Psoas muscle (tissue), 8 donors: ENCODE results near the gene RDH13. TPM values are rescaled to one million over a fixed set of nuclear protein-coding genes. Genes with fewer than 3 reads are reported as not detected.

Experiments
- ATAC-seq, 4 donors: fragments of 200-7000 bp; cut with Tn5 transposase; one replicate each; pipeline ENCODE4 v1.9.1; 2020; ENCODE audit warnings: moderate library complexity in 3 of 4, mild to moderate bottlenecking in 2 of 4
- DNase-seq, 2 donors: peaks; one replicate each; pipeline ENCODE4 v3.0.0-alpha.2; 2020
- H3K27ac ChIP-seq: fragments of 200-600 bp; one replicate; pipeline ENCODE4 v1.8.0; 2022
- H3K27me3 ChIP-seq, 3 donors: fragments of 200-600 bp in 1 of 3; one replicate each; pipeline versions ENCODE4 v1.6.1 to v1.8.0; 2013 to 2022; ENCODE audit warnings: low read length in 2 of 3, mild to moderate bottlenecking in 2 of 3, moderate library complexity in 1 of 3; ENCODE audit not compliant: insufficient read depth in 3 of 3
- H3K36me3 ChIP-seq, 2 donors: fragments of 200-600 bp in 1 of 2; one replicate each; pipeline versions ENCODE4 v1.6.1 to v1.8.0; 2013 to 2022; ENCODE audit warnings: low read depth in 1 of 2, mild to moderate bottlenecking in 1 of 2, moderate library complexity in 1 of 2; ENCODE audit not compliant: insufficient read depth in 1 of 2
- H3K4me1 ChIP-seq: fragments of 200-600 bp; one replicate; pipeline ENCODE4 v1.8.0; 2022
- H3K4me3 ChIP-seq: fragments of 200-600 bp; one replicate; pipeline ENCODE4 v1.8.0; 2022; ENCODE audit warnings: mild to moderate bottlenecking
- H3K9me3 ChIP-seq: fragments of 200-600 bp; one replicate; pipeline ENCODE4 v1.8.0; 2022
- CTCF ChIP-seq: fragments of 200-600 bp; IDR thresholded peaks from one replicate; pipeline ENCODE4 v1.8.0; 2022; ENCODE audit warnings: antibody characterized with exemption
- WGBS, 3 donors: extraction: QIAGEN DNeasy Blood & Tissue Kit; methylation state at CpG; one replicate each; pipeline versions ENCODE4 v1.1.6 to v1.1.7; 2013; 5-methylcytosine and 5-hydroxymethylcytosine counted together
- intact Hi-C, 2 donors: fragments of 100-400 bp; cut with DNase I; formaldehyde crosslinking; loops; one replicate each; pipeline versions ENCODE4 v1.11.0 to v1.14.2; 2022
- polyA plus RNA-seq, 3 donors: library from polyadenylated mRNA; stranded (reverse); fragments of 200-250 nt; gene quantifications; one replicate each; pipeline ENCODE4 v1.2.3, GENCODE V29; 2013
- total RNA-seq, 4 donors: library from RNA; stranded (reverse); fragmentation: NEBNext Ultra II Directional in 2 of 4; extraction: Animal tissue kit (Norgen Biotek cat#: 25700) in 2 of 4; gene quantifications; one replicate each; pipeline versions ENCODE4 v1.2.1 to v1.2.4, GENCODE V29; 2021 to 2023
- donor health status: healthy with polysubstance abuse.
- donor health status: DM: no; HTN: no; CAD: no; lungs with moderate emphysema.
- donor health status: Bipolar disorder and iron deficiency.
- donor health status: healthy.
- donor health status: DM: yes; HTN: yes; CAD: no.
- donor health status: DM: no; HTN: no; CAD: no.
- donor health status: DM: no; HTN: no; CAD: no.
- donor health status: DM: yes; HTN: yes; CAD: no.

The RDH13 gene
- total and polyA plus RNA-seq, 7 donors = 4.5 to 18.0 (median 13.1) TPM

GRCh38 chr19:55044771-55045716 is 17.9 kb downstream of the RDH13 start:
- Histone ChIP-seq H3K4me1 (no peaks in the 10 kb centered on the region), H3K36me3 (peaks cover 5 to 79% of the 10 kb centered on the region in 2 donors)
- TF ChIP-seq CTCF = no peak

DNA sequence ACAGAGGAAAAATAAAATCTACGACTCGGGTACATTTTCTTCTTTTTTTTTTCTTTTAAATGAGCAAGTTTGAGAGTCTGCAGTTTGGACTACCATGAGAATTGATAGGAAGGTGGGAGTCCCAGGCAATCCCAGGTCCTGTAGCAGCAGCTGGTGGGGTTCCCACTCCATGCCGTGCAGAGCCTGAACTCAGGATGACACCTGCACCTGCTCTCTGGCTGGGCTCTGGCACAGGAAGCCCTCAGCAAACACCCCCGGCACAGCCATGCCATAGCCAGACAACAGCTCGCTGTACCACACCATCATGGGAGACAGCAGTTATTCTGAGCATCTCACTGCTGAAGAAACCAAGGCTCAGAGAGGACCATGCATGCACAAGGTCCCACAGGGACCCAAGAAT is 18.7 kb downstream of the RDH13 start:
- 82 to 87% (median 87%) methylated on average over 5 of the region's 5 CpGs for WGBS, 3 donors
- no peaks in the 10 kb centered on the region for H3K27me3 ChIP-seq
- ATAC-seq (no peak), DNase-seq (no peak)
- H3K27ac ChIP-seq = no peak overlapping the region
- TF ChIP-seq CTCF = no peak
- H3K9me3 ChIP-seq = no peaks in the 10 kb centered on the region
- intact Hi-C loops = no loop called here
- no peaks in the 10 kb centered on the region for H3K4me1 ChIP-seq
- H3K36me3 ChIP-seq = peaks cover 5 to 75% of the 10 kb centered on the region in 2 donors
- H3K4me3 ChIP-seq = no peak overlapping the region

More at GRCh38 chr19:55044771-55045716, 17.9 kb downstream of the RDH13 start:
- no peaks in the 10 kb centered on the region for H3K9me3 ChIP-seq
- H3K27me3 ChIP-seq = no peaks in the 10 kb centered on the region
- H3K4me3 ChIP-seq = no peak overlapping the region
- H3K27ac ChIP-seq = no peak overlapping the region
- WGBS, 3 donors = 93 to 95% (median 93%) methylated on average over 27 to 30 of the region's 30 CpGs
- intact Hi-C loops = no loop called here
- ATAC-seq = no peak
- DNase-seq = no peak

GRCh38 chr19:55042688-55043087 is 20.3 kb downstream of the RDH13 start:
- TF ChIP-seq CTCF = no peak
- no peaks in the 10 kb centered on the region for H3K27me3 ChIP-seq
- no peaks in the 10 kb centered on the region for H3K4me1 ChIP-seq
- no peak overlapping the region for H3K4me3 ChIP-seq
- H3K36me3 ChIP-seq = peaks cover 3 to 59% of the 10 kb centered on the region in 2 donors
- 70 to 87% (median 78%) methylated on average over 11 of the region's 11 CpGs for WGBS, 3 donors
- H3K27ac ChIP-seq = no peak overlapping the region
- no peaks in the 10 kb centered on the region for H3K9me3 ChIP-seq
- DNase-seq (no peak), ATAC-seq (no peak)
- intact Hi-C loops = no loop called here

DNA sequence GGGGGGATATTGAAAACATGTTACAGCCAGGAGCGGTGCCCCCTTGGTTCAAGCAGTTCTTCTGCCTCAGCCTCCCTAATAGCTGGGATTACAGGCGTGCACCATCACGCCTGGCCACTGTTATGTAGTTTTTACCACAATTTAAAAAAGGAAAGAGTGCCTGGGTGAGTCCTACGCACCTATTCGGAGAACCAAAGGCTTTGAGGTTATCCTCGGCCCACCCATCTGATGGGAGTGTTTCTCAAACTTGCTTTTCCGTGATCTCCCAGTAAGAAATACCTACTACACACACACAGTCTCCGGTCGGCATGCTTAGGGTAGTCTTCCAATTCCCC is 20.6 kb downstream of the RDH13 start:
- no peak overlapping the region for H3K4me3 ChIP-seq
- peaks cover 0 to 55% of the 10 kb centered on the region in 2 donors for H3K36me3 ChIP-seq
- 89 to 92% (median 91%) methylated on average over 9 of the region's 9 CpGs for WGBS, 3 donors
- no peaks in the 10 kb centered on the region for H3K27me3 ChIP-seq
- no peak for TF ChIP-seq CTCF
- intact Hi-C loops = no loop called here
- DNase-seq (no peak), ATAC-seq (no peak)
- H3K27ac ChIP-seq = no peak overlapping the region
- no peaks in the 10 kb centered on the region for H3K9me3 ChIP-seq
- no peaks in the 10 kb centered on the region for H3K4me1 ChIP-seq
